IMR-90 (cell line): ENCODE measurements around the gene REN. TPM values are rescaled to one million over a fixed set of nuclear protein-coding genes. Genes with fewer than 3 reads are reported as not detected.

Experiments
- ATAC-seq: fragments of 200-7000 bp; cut with Tn5 transposase; 2 replicates; pipeline ENCODE4 v1.9.1; 2020; ENCODE audit warnings: low read depth, mild to moderate bottlenecking, moderate library complexity
- BruUV-seq: library from RNA; stranded (reverse); fragments of 400-500 nt; replicated peaks from 2 replicates; lab custom pipeline; 2021; lab: Mats Ljungman, UMichigan
- CTCF ChIA-PET: fragments of 300-600 bp; formaldehyde crosslinking; extraction: SDS; loops from one replicate; lab custom pipeline; 2021; ENCODE audit warnings: antibody characterized with exemption; lab: Yijun Ruan, JAX
- POLR2A ChIA-PET: fragments of 300-600 bp; sonication (Branson Sonifier 250); formaldehyde crosslinking; loops from one replicate; lab custom pipeline; 2022; ENCODE audit warnings: antibody characterized with exemption; ENCODE audit not compliant: unreplicated experiment; lab: Charles Lee
- DNase-seq: peaks from one replicate; pipeline ENCODE4 v3.0.0; 2013
- H2AFZ ChIP-seq: replicated peaks from 2 replicates; pipeline ENCODE3; 2013; ENCODE audit warnings: low read length, mild to moderate bottlenecking; ENCODE audit not compliant: poor library complexity
- H2AK5ac ChIP-seq: 2 replicates; pipeline ENCODE4 v1.6.1; 2013; ENCODE audit warnings: low read depth, low read length, inconsistent platforms
- H2AK9ac ChIP-seq: replicated peaks from 2 replicates; pipeline ENCODE3; 2013; ENCODE audit warnings: mild to moderate bottlenecking, low read depth, low read length, moderate library complexity; ENCODE audit not compliant: poor library complexity
- H2BK120ac ChIP-seq: 2 replicates; pipeline ENCODE4 v1.6.1; 2013; ENCODE audit warnings: low read depth, low read length, inconsistent platforms
- H2BK15ac ChIP-seq: 3 replicates; pipeline ENCODE4 v1.6.1; 2013; ENCODE audit warnings: low read depth, low read length, inconsistent platforms
- H2BK20ac ChIP-seq: 2 replicates; pipeline ENCODE4 v1.6.1; 2013; ENCODE audit warnings: low read depth, mild to moderate bottlenecking, inconsistent platforms, low read length, moderate library complexity
- H2BK5ac ChIP-seq: 2 replicates; pipeline ENCODE4 v1.6.1; 2013; ENCODE audit warnings: mild to moderate bottlenecking, low read depth, low read length, inconsistent platforms; ENCODE audit not compliant: poor library complexity, severe bottlenecking
- H3K14ac ChIP-seq: replicated peaks from 2 replicates; pipeline ENCODE4 v1.6.1; 2013; ENCODE audit warnings: low read depth, low read length, inconsistent platforms
- H3K18ac ChIP-seq: 2 replicates; pipeline ENCODE4 v1.6.1; 2013; ENCODE audit warnings: low read depth, low read length, control low read depth
- H3K23ac ChIP-seq: 2 replicates; pipeline ENCODE4 v1.6.1; 2013; ENCODE audit warnings: low read depth, low read length, inconsistent platforms
- H3K27ac ChIP-seq: 2 replicates; pipeline ENCODE4 v1.5.1; 2013; ENCODE audit warnings: mild to moderate bottlenecking, control low read depth, low read length; ENCODE audit not compliant: insufficient read depth
- H3K27me3 ChIP-seq: 2 replicates; pipeline ENCODE4 v1.6.1; 2013; ENCODE audit warnings: low read length; ENCODE audit not compliant: control insufficient read depth, insufficient read depth
- H3K36me3 ChIP-seq: 2 replicates; pipeline ENCODE4 v1.6.1; 2013; ENCODE audit warnings: low read length, mixed read lengths; ENCODE audit not compliant: control insufficient read depth, insufficient read depth
- H3K4ac ChIP-seq: 2 replicates; pipeline ENCODE4 v1.6.1; 2013; ENCODE audit warnings: low read depth, low read length, inconsistent platforms
- H3K4me1 ChIP-seq: 2 replicates; pipeline ENCODE4 v1.6.1; 2013; ENCODE audit warnings: low read length, mixed read lengths; ENCODE audit not compliant: control insufficient read depth, insufficient read depth
- H3K4me2 ChIP-seq: 2 replicates; pipeline ENCODE4 v1.6.1; 2013; ENCODE audit warnings: low read depth, mild to moderate bottlenecking, control low read depth, low read length, moderate library complexity
- H3K4me3 ChIP-seq: 2 replicates; pipeline ENCODE4 v1.5.1; 2013; ENCODE audit warnings: low read depth, mild to moderate bottlenecking, control low read depth, low read length, moderate library complexity; ENCODE audit not compliant: insufficient read depth
- H3K56ac ChIP-seq: 2 replicates; pipeline ENCODE4 v1.6.1; 2013; ENCODE audit warnings: low read length, inconsistent platforms; ENCODE audit not compliant: insufficient read depth; ENCODE audit errors: extremely low read depth
- H3K79me1 ChIP-seq, 2 experiments: 2 replicates each; pipeline ENCODE4 v1.6.1; 2013; ENCODE audit warnings: low read length in 2 of 2, inconsistent platforms in 1 of 2, low read depth in 1 of 2
- H3K9ac ChIP-seq: 2 replicates; pipeline ENCODE4 v1.6.1; 2013; ENCODE audit warnings: low read depth, low read length, control low read depth
- H3K9me1 ChIP-seq: 2 replicates; pipeline ENCODE4 v1.6.1; 2013; ENCODE audit warnings: low read length, inconsistent platforms; ENCODE audit not compliant: insufficient read depth
- H3K9me3 ChIP-seq: 2 replicates; pipeline ENCODE4 v1.6.1; 2013; ENCODE audit warnings: low read length; ENCODE audit not compliant: control insufficient read depth, insufficient read depth
- H4K20me1 ChIP-seq: 2 replicates; pipeline ENCODE4 v1.6.1; 2013; ENCODE audit warnings: low read length, inconsistent platforms; ENCODE audit not compliant: insufficient read depth
- H4K5ac ChIP-seq: 2 replicates; pipeline ENCODE4 v1.6.1; 2013; ENCODE audit warnings: mild to moderate bottlenecking, low read depth, low read length, control low read depth
- H4K8ac ChIP-seq, 2 experiments: 2 replicates each; pipeline ENCODE4 v1.6.1; 2013; ENCODE audit warnings: low read depth in 2 of 2, low read length in 2 of 2, control low read depth in 1 of 2, inconsistent platforms in 1 of 2
- H4K91ac ChIP-seq: 2 replicates; pipeline ENCODE4 v1.6.1; 2013; ENCODE audit warnings: low read depth, low read length, inconsistent platforms; ENCODE audit not compliant: insufficient read depth
- BHLHE40 ChIP-seq: fragments of 150-350 bp; IDR thresholded peaks from 2 replicates; pipeline ENCODE4 v1.6.1; 2016; ENCODE audit warnings: mild to moderate bottlenecking, low read depth, low read length
- CEBPB ChIP-seq: IDR thresholded peaks from 2 replicates; pipeline ENCODE4 v1.6.1; 2012; ENCODE audit warnings: low read depth, low read length, improper control_type of control experiment
- CHD1 ChIP-seq: IDR thresholded peaks from 2 replicates; pipeline ENCODE4 v1.6.1; 2012; ENCODE audit warnings: low read depth, low read length, improper control_type of control experiment
- ELK1 ChIP-seq: fragments of 150-350 bp; IDR thresholded peaks from 2 replicates; pipeline ENCODE4 v1.6.1; 2016; ENCODE audit warnings: low read depth, mild to moderate bottlenecking, low read length, moderate library complexity, borderline replicate concordance
- FOS ChIP-seq: fragments of 150-350 bp; IDR thresholded peaks from 2 replicates; pipeline ENCODE4 v1.6.1; 2016; ENCODE audit warnings: low read depth, low read length
- MAZ ChIP-seq: IDR thresholded peaks from 2 replicates; pipeline ENCODE4 v1.6.1; 2012; ENCODE audit warnings: low read depth, mild to moderate bottlenecking, low read length, improper control_type of control experiment, moderate library complexity, borderline replicate concordance
- MXI1 ChIP-seq: IDR thresholded peaks from 2 replicates; pipeline ENCODE4 v1.6.1; 2012; ENCODE audit warnings: low read depth, mild to moderate bottlenecking, low read length, moderate library complexity, borderline replicate concordance
- POLR2A ChIP-seq: IDR thresholded peaks from 2 replicates; pipeline ENCODE4 v1.6.1; 2012; ENCODE audit warnings: mild to moderate bottlenecking, low read depth, low read length
- RCOR1 ChIP-seq: IDR thresholded peaks from 2 replicates; pipeline ENCODE4 v1.6.1; 2012; ENCODE audit warnings: mild to moderate bottlenecking, low read length, improper control_type of control experiment; ENCODE audit not compliant: insufficient replicate concordance
- RFX5 ChIP-seq: IDR thresholded peaks from 2 replicates; pipeline ENCODE4 v1.8.0; 2012; ENCODE audit warnings: low read depth, mild to moderate bottlenecking, low read length, moderate library complexity
- SMC3 ChIP-seq: fragments of 150-350 bp; IDR thresholded peaks from 2 replicates; pipeline ENCODE4 v1.6.1; 2016; ENCODE audit warnings: low read depth, mild to moderate bottlenecking, antibody characterized with exemption, low read length, moderate library complexity
- USF2 ChIP-seq: fragments of 150-350 bp; IDR thresholded peaks from 2 replicates; pipeline ENCODE4 v1.6.1; 2017; ENCODE audit warnings: mild to moderate bottlenecking, antibody characterized with exemption, low read length, low read depth
- WGBS, 2 experiments: methylation state at CpG; one replicate each; pipeline versions ENCODE4 v1.1.5 to v1.1.7; 2013; ENCODE audit warnings: missing lambda C conversion rate in 2 of 2; ENCODE audit not compliant: insufficient read length in 1 of 2; ENCODE audit errors: extremely low coverage in 2 of 2; 5-methylcytosine and 5-hydroxymethylcytosine counted together
- dilution Hi-C: fragments of 300-500 bp; cut with HindIII; formaldehyde crosslinking; loops from one replicate; pipeline ENCODE4 v1.14.3; 2018; ENCODE audit warnings: low sequenced_read_pairs; ENCODE audit not compliant: unreplicated experiment
- in situ Hi-C: fragments of 300-500 bp; cut with MboI; formaldehyde crosslinking; loops from 3 replicates; pipeline ENCODE4 v1.14.3; 2019; ENCODE audit warnings: low sequenced_read_pairs, inconsistent platforms, mixed read lengths
- intact Hi-C: fragments of 100-400 bp; cut with micrococcal nuclease; formaldehyde crosslinking; loops from 2 replicates; pipeline ENCODE4 v1.10.0; 2022
- polyA plus RNA-seq, 3 experiments: library from polyadenylated mRNA; depleted of rRNA; stranded (reverse); fragments of >200 nt; gene quantifications; 2 replicates each; pipeline ENCODE4 v1.2.3, GENCODE V29; 2012; ENCODE audit warnings: low replicate concordance in 1 of 3
- total RNA-seq: library from RNA; depleted of rRNA; stranded (reverse); fragments of >200 nt; gene quantifications from 2 replicates; pipeline ENCODE4 v1.2.3, GENCODE V29; 2012
- TF ChIP-seq, protein P1 (sequence below): conservative IDR thresholded peaks from 2 replicates; pipeline ENCODE4 v1.5.1; 2012; ENCODE audit warnings: mild to moderate bottlenecking, low read depth, low read length, improper control_type of control experiment

The REN gene
- total and polyA plus RNA-seq, 2 of the 4 experiments (the other 2 are of a cell fraction) = 0.54 to 1.2 TPM

- H3K79me1 ChIP-seq = no peaks in the 10 kb centered on the region
- H3K14ac ChIP-seq = 0 out of 2 replicates have a peak overlapping the region, but pooled peaks have one; percentile 31
- ATAC-seq = peak; percentile 59
- H3K36me3 ChIP-seq = peaks cover 5% of the 10 kb centered on the region
- peak overlapping the region; percentile 35 for H2AFZ ChIP-seq
- ChIA-PET POLR2A (interaction anchor here (0.5 to 1.0 kb wide), 2 partner anchors 10 to 256 kb away, joined by 3 to 8 read pairs; no protein-coding TSS in a partner anchor), CTCF (interaction anchor here (0.6 to 7.8 kb wide), 10 partner anchors 18 to 284 kb away, joined by 3 to 95 read pairs (median 4); partner anchors contain the start of gene SOX13)
- no TSS peak for BruUV-seq
- peaks cover 19% of the 10 kb centered on the region for H3K4me1 ChIP-seq
- no peak overlapping the region for H2BK5ac ChIP-seq
- 60% methylated on average over 1 of the region's 5 CpGs; no CpG with 5 or more reads in 1 of the 2 experiments for WGBS, 2 experiments
- no peak overlapping the region for H3K4me3 ChIP-seq
- no peak overlapping the region for H3K56ac ChIP-seq
- no peaks in the 10 kb centered on the region for H3K27me3 ChIP-seq
- no peak overlapping the region for H3K23ac ChIP-seq
- H3K4ac ChIP-seq = peak overlapping the region; percentile 70
- peak overlapping the region; percentile 78 for H2AK5ac ChIP-seq
- H2BK120ac ChIP-seq = no peak overlapping the region; the same call in 1 of the 2 replicates
- intact Hi-C loops (loop anchor here (1.0 to 2.0 kb wide), 4 partner anchors 54 to 267 kb away; partner anchors contain the start of genes SNRPE and SOX13), in situ Hi-C loops (loop anchor here (5.0 kb wide), 1 partner anchor 255 kb away; no protein-coding TSS in a partner anchor), dilution Hi-C loops (loop anchor here (25.0 kb wide), 1 partner anchor 265 kb away; the partner anchor contains the start of gene SNRPE)
- peak overlapping the region; percentile 76 for H2AK9ac ChIP-seq
- no peak overlapping the region for H3K18ac ChIP-seq
- peak overlapping the region; percentile 61; the same call in 1 of the 2 replicates for H4K91ac ChIP-seq
- H2BK15ac ChIP-seq = peak overlapping the region; percentile 39; the same call in 1 of the 3 replicates
- H3K4me2 ChIP-seq = no peak overlapping the region; the same call in 1 of the 2 replicates
- peak; percentile 88 for DNase-seq
- peak overlapping the region; percentile 55; the same call in 1 of the 2 replicates for H2BK20ac ChIP-seq
- H3K9me3 ChIP-seq = no peaks in the 10 kb centered on the region
- no peak overlapping the region for H4K5ac ChIP-seq
- no peak overlapping the region for H3K27ac ChIP-seq
- H3K9me1 ChIP-seq = peaks cover 14% of the 10 kb centered on the region
- H3K9ac ChIP-seq = no peak overlapping the region
- H4K20me1 ChIP-seq = no peaks in the 10 kb centered on the region
- peak overlapping the region in 1 of 2 experiments; percentile 76; a peak in 2 of 4 replicates for H4K8ac ChIP-seq
- no peak for TF ChIP-seq RCOR1
- TF ChIP-seq CEBPB = peak; percentile 34; the same call in 1 of the 2 replicates
- no peak; the same call in 1 of the 2 replicates for TF ChIP-seq RFX5
- TF ChIP-seq BHLHE40 = peak; percentile 74
- TF ChIP-seq MAZ = peak; percentile 80; the same call in 1 of the 2 replicates
- 0 out of 2 replicates have a peak, but pooled peaks have one; percentile 6 for TF ChIP-seq USF2
- TF ChIP-seq, protein P1, sequence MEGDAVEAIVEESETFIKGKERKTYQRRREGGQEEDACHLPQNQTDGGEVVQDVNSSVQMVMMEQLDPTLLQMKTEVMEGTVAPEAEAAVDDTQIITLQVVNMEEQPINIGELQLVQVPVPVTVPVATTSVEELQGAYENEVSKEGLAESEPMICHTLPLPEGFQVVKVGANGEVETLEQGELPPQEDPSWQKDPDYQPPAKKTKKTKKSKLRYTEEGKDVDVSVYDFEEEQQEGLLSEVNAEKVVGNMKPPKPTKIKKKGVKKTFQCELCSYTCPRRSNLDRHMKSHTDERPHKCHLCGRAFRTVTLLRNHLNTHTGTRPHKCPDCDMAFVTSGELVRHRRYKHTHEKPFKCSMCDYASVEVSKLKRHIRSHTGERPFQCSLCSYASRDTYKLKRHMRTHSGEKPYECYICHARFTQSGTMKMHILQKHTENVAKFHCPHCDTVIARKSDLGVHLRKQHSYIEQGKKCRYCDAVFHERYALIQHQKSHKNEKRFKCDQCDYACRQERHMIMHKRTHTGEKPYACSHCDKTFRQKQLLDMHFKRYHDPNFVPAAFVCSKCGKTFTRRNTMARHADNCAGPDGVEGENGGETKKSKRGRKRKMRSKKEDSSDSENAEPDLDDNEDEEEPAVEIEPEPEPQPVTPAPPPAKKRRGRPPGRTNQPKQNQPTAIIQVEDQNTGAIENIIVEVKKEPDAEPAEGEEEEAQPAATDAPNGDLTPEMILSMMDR = peak; percentile 99
- no peak for TF ChIP-seq CHD1
- TF ChIP-seq FOS = no peak
- no peak for TF ChIP-seq MXI1
- TF ChIP-seq ELK1 = no peak
- peak; percentile 59 for TF ChIP-seq POLR2A
- peak; percentile 99 for TF ChIP-seq SMC3
Observed at GRCh38 chr1:204127597-204128242, 38.4 kb downstream of the REN start.
